Activated CD4-positive, alpha-beta T cell treated with anti-CD3 and anti-CD28 coated beads for 36 hours (primary cell): ENCODE data around the gene NCKAP5. TPM values are rescaled to one million over a fixed set of nuclear protein-coding genes. Genes with fewer than 3 reads are reported as not detected.

ENCODE experiments used
- ATAC-seq: fragments of 200-7000 bp; cut with Tn5 transposase; one replicate; pipeline ENCODE4 v1.10.0; 2021; ENCODE audit warnings: mild to moderate bottlenecking, moderate library complexity
- CTCF ChIA-PET: fragments of 350-600 bp; sonication (Branson Sonifier 250); formaldehyde crosslinking; loops from one replicate; lab custom pipeline; 2021; ENCODE audit warnings: antibody characterized with exemption; lab: Charles Lee
- POLR2A ChIA-PET: fragments of 350-600 bp; sonication (Branson Sonifier 250); formaldehyde crosslinking; loops from one replicate; lab custom pipeline; 2021; ENCODE audit warnings: antibody characterized with exemption, inconsistent platforms; lab: Charles Lee
- DNase-seq: peaks from one replicate; pipeline ENCODE4 v3.0.0-alpha.2; 2020
- H3K27ac Mint-ChIP-seq: one replicate; pipeline ENCODE4 v1.8.0; 2021; ENCODE audit warnings: mixed read lengths
- H3K27me3 Mint-ChIP-seq: one replicate; pipeline ENCODE4 v1.8.0; 2021; ENCODE audit warnings: mixed read lengths
- H3K36me3 Mint-ChIP-seq: one replicate; pipeline ENCODE4 v1.8.0; 2021; ENCODE audit warnings: low read depth, mixed read lengths
- H3K4me1 Mint-ChIP-seq: one replicate; pipeline ENCODE4 v1.8.0; 2021; ENCODE audit warnings: mixed read lengths
- H3K4me3 Mint-ChIP-seq: one replicate; pipeline ENCODE4 v1.8.0; 2021; ENCODE audit warnings: mild to moderate bottlenecking, moderate library complexity, mixed read lengths
- H3K9me3 Mint-ChIP-seq: one replicate; pipeline ENCODE4 v1.8.0; 2021; ENCODE audit warnings: low read depth, mixed read lengths
- intact Hi-C, 2 experiments: fragments of 100-400 bp; cut with DNase I in 1 of 2; cut with micrococcal nuclease in 1 of 2; formaldehyde crosslinking; loops; one replicate each; pipeline versions ENCODE4 v1.14.2 to v1.15.1; 2022 to 2024; cut with DNase I, micrococcal nuclease
- total RNA-seq, 2 experiments: library from RNA; stranded (reverse); gene quantifications; one replicate each; pipeline ENCODE4 v1.2.3, GENCODE V29; 2021

NCKAP5 gene
- total RNA-seq, 2 experiments from 2014 or later = not detected

- CTCF ChIA-PET = no interaction called here
- no peak overlapping the region for H3K27ac Mint-ChIP-seq
- no peak overlapping the region for H3K4me3 Mint-ChIP-seq
- no peaks in the 10 kb centered on the region for H3K36me3 Mint-ChIP-seq
- DNase-seq (no peak), ATAC-seq (no peak)
- intact Hi-C loops = no loop called here
- H3K27me3 Mint-ChIP-seq = peaks cover 4% of the 10 kb centered on the region
- H3K4me1 Mint-ChIP-seq = no peaks in the 10 kb centered on the region
- POLR2A ChIA-PET = no interaction called here
- no peaks in the 10 kb centered on the region for H3K9me3 Mint-ChIP-seq
These were observed 225.3 kb downstream of the NCKAP5 start for GRCh38 chr2:133343018-133343352.

GRCh38 chr2:133342286-133343017 lies 225.8 kb downstream of the NCKAP5 start:
- ChIA-PET CTCF (no interaction called here), POLR2A (no interaction called here)
- intact Hi-C loops = no loop called here
- Mint-ChIP-seq H3K27me3 (peaks cover 4% of the 10 kb centered on the region), H3K36me3 (no peaks in the 10 kb centered on the region), H3K4me3 (no peak overlapping the region), H3K4me1 (no peaks in the 10 kb centered on the region), H3K27ac (no peak overlapping the region), H3K9me3 (no peaks in the 10 kb centered on the region)
- no peak for ATAC-seq
- DNase-seq = no peak

- CTCF ChIA-PET = no interaction called here
- intact Hi-C loops = no loop called here
- POLR2A ChIA-PET = no interaction called here
These were observed 226.7 kb downstream of the NCKAP5 start for GRCh38 chr2:133341575-133341974.

GRCh38 chr2:133338224-133338623 lies 230.0 kb downstream of the NCKAP5 start:
- ChIA-PET POLR2A (no interaction called here), CTCF (interaction anchor here (0.7 kb wide), 1 partner anchor 104 kb away, joined by 3 read pairs; no protein-coding TSS in a partner anchor)
- Mint-ChIP-seq H3K4me3 (no peak overlapping the region), H3K36me3 (no peaks in the 10 kb centered on the region), H3K9me3 (no peaks in the 10 kb centered on the region), H3K27me3 (no peaks in the 10 kb centered on the region), H3K27ac (no peak overlapping the region), H3K4me1 (no peaks in the 10 kb centered on the region)
- intact Hi-C loops = no loop called here
- ATAC-seq (no peak), DNase-seq (no peak)

More at GRCh38 chr2:133341575-133341974, 226.7 kb downstream of the NCKAP5 start:
- Mint-ChIP-seq H3K4me3 (no peak overlapping the region), H3K9me3 (no peaks in the 10 kb centered on the region), H3K4me1 (no peaks in the 10 kb centered on the region), H3K36me3 (no peaks in the 10 kb centered on the region), H3K27ac (no peak overlapping the region), H3K27me3 (peaks cover 4% of the 10 kb centered on the region)
- ATAC-seq (no peak), DNase-seq (no peak)

GRCh38 chr2:133334923-133335322 lies 233.3 kb downstream of the NCKAP5 start:
- ATAC-seq = no peak
- POLR2A ChIA-PET = no interaction called here
- Mint-ChIP-seq H3K36me3 (no peaks in the 10 kb centered on the region), H3K27ac (no peak overlapping the region), H3K27me3 (no peaks in the 10 kb centered on the region), H3K4me1 (no peaks in the 10 kb centered on the region), H3K9me3 (no peaks in the 10 kb centered on the region), H3K4me3 (no peak overlapping the region)
- DNase-seq = no peak
- intact Hi-C loops = no loop called here
- CTCF ChIA-PET = no interaction called here

- Mint-ChIP-seq H3K27me3 (no peaks in the 10 kb centered on the region), H3K4me3 (no peak overlapping the region), H3K9me3 (no peaks in the 10 kb centered on the region), H3K36me3 (no peaks in the 10 kb centered on the region), H3K27ac (no peak overlapping the region), H3K4me1 (no peaks in the 10 kb centered on the region)
- intact Hi-C loops = no loop called here
- POLR2A ChIA-PET = no interaction called here
- DNase-seq = no peak
- ATAC-seq = no peak
- CTCF ChIA-PET = no interaction called here
These were observed 235.1 kb downstream of the NCKAP5 start for GRCh38 chr2:133333181-133333580.

- ChIA-PET CTCF (no interaction called here), POLR2A (no interaction called here)
- Mint-ChIP-seq H3K4me3 (no peak overlapping the region), H3K27ac (no peak overlapping the region), H3K4me1 (no peaks in the 10 kb centered on the region), H3K36me3 (no peaks in the 10 kb centered on the region), H3K27me3 (no peaks in the 10 kb centered on the region), H3K9me3 (no peaks in the 10 kb centered on the region)
- intact Hi-C loops = no loop called here
- ATAC-seq (no peak), DNase-seq (no peak)
These were observed 236.8 kb downstream of the NCKAP5 start for GRCh38 chr2:133331436-133331835.

GRCh38 chr2:133326652-133327397 lies 241.4 kb downstream of the NCKAP5 start:
- DNase-seq (no peak), ATAC-seq (no peak)
- intact Hi-C loops = no loop called here
- CTCF ChIA-PET = no interaction called here
- POLR2A ChIA-PET = no interaction called here
- no peak overlapping the region for H3K4me3 Mint-ChIP-seq
- no peaks in the 10 kb centered on the region for H3K36me3 Mint-ChIP-seq
- no peak overlapping the region for H3K27ac Mint-ChIP-seq
- H3K27me3 Mint-ChIP-seq = no peaks in the 10 kb centered on the region
- no peaks in the 10 kb centered on the region for H3K4me1 Mint-ChIP-seq
- no peaks in the 10 kb centered on the region for H3K9me3 Mint-ChIP-seq

- Mint-ChIP-seq H3K9me3 (no peaks in the 10 kb centered on the region), H3K27me3 (no peaks in the 10 kb centered on the region), H3K36me3 (no peaks in the 10 kb centered on the region), H3K4me1 (no peaks in the 10 kb centered on the region), H3K27ac (no peak overlapping the region), H3K4me3 (no peak overlapping the region)
- no peak for DNase-seq
- ATAC-seq = no peak
- ChIA-PET CTCF (no interaction called here), POLR2A (no interaction called here)
- intact Hi-C loops = no loop called here
These were observed 244.1 kb downstream of the NCKAP5 start for GRCh38 chr2:133324150-133324561.

- Mint-ChIP-seq H3K4me1 (no peaks in the 10 kb centered on the region), H3K36me3 (no peaks in the 10 kb centered on the region), H3K27me3 (no peaks in the 10 kb centered on the region), H3K4me3 (no peak overlapping the region), H3K27ac (no peak overlapping the region), H3K9me3 (no peaks in the 10 kb centered on the region)
- ATAC-seq (no peak), DNase-seq (no peak)
- ChIA-PET CTCF (no interaction called here), POLR2A (no interaction called here)
- intact Hi-C loops = no loop called here
These were observed 245.4 kb downstream of the NCKAP5 start for GRCh38 chr2:133322909-133323308.

GRCh38 chr2:133317178-133317577 lies 251.1 kb downstream of the NCKAP5 start:
- Mint-ChIP-seq H3K9me3 (no peaks in the 10 kb centered on the region), H3K27ac (no peak overlapping the region), H3K27me3 (peaks cover 3% of the 10 kb centered on the region), H3K4me1 (no peaks in the 10 kb centered on the region), H3K4me3 (no peak overlapping the region), H3K36me3 (no peaks in the 10 kb centered on the region)
- ChIA-PET CTCF (no interaction called here), POLR2A (no interaction called here)
- no peak for ATAC-seq
- no peak for DNase-seq
- intact Hi-C loops = no loop called here

GRCh38 chr2:133316557-133316956 lies 251.7 kb downstream of the NCKAP5 start:
- ChIA-PET CTCF (no interaction called here), POLR2A (no interaction called here)
- intact Hi-C loops = no loop called here
- H3K27ac Mint-ChIP-seq = no peak overlapping the region
- H3K27me3 Mint-ChIP-seq = peaks cover 3% of the 10 kb centered on the region
- H3K4me1 Mint-ChIP-seq = no peaks in the 10 kb centered on the region
- no peak for ATAC-seq
- no peak for DNase-seq
- H3K9me3 Mint-ChIP-seq = no peaks in the 10 kb centered on the region
- H3K4me3 Mint-ChIP-seq = no peak overlapping the region
- no peaks in the 10 kb centered on the region for H3K36me3 Mint-ChIP-seq
